Muscle of leg (tissue), 11 donors: ENCODE results near the gene CENATAC. TPM values are rescaled to one million over a fixed set of nuclear protein-coding genes. Genes with fewer than 3 reads are reported as not detected.

Experiments
- DNase-seq: peaks from one replicate; pipeline ENCODE4 v3.0.0; 2013
- H3K27ac ChIP-seq: one replicate; pipeline ENCODE4 v1.5.1; 2013; ENCODE audit warnings: mild to moderate bottlenecking, low read length, control low read depth
- H3K27me3 ChIP-seq: one replicate; pipeline ENCODE4 v1.6.1; 2013; ENCODE audit warnings: low read length; ENCODE audit not compliant: control insufficient read depth, insufficient read depth
- H3K36me3 ChIP-seq: one replicate; pipeline ENCODE4 v1.6.1; 2013; ENCODE audit warnings: low read length; ENCODE audit not compliant: control insufficient read depth, insufficient read depth
- H3K4me1 ChIP-seq: one replicate; pipeline ENCODE4 v1.6.1; 2013; ENCODE audit warnings: low read length; ENCODE audit not compliant: control insufficient read depth, insufficient read depth
- H3K4me3 ChIP-seq: one replicate; pipeline ENCODE4 v1.5.1; 2013; ENCODE audit warnings: low read length, control low read depth
- H3K9me3 ChIP-seq: replicated peaks from 2 replicates; pipeline ENCODE4 v1.6.1; 2013; ENCODE audit warnings: low read depth, low read length; ENCODE audit not compliant: control insufficient read depth
- WGBS: methylation state at CpG from one replicate; pipeline ENCODE4 v1.1.5; 2013; ENCODE audit warnings: missing lambda C conversion rate; ENCODE audit not compliant: insufficient coverage; 5-methylcytosine and 5-hydroxymethylcytosine counted together
- polyA plus RNA-seq, 8 donors: library from polyadenylated mRNA; unstranded; fragments of 120-200 nt; gene quantifications; one replicate each; pipeline versions ENCODE4 v1.2.1 to v1.2.3, GENCODE V29; 2013; ENCODE audit warnings: inconsistent platforms in 1 of 8, low replicate concordance in 1 of 8; ENCODE audit not compliant: insufficient read length in 8 of 8, insufficient read depth in 1 of 8
- total RNA-seq: library from RNA; stranded (reverse); fragments of 120-200 nt; gene quantifications from one replicate; pipeline ENCODE4 v1.2.4, GENCODE V29; 2013

CENATAC gene
- total and polyA plus RNA-seq, 9 donors, result 8.5 to 25.0 (median 12.5) TPM

GRCh38 chr11:119025541-119025940 is 27.6 kb downstream of the CENATAC start:
- Histone ChIP-seq H3K4me3 (no peak overlapping the region), H3K36me3 (peaks cover 72% of the 10 kb centered on the region), H3K27ac (no peak overlapping the region), H3K9me3 (no peaks in the 10 kb centered on the region), H3K27me3 (no peaks in the 10 kb centered on the region), H3K4me1 (peaks cover 20% of the 10 kb centered on the region)
- DNase-seq, result no peak
- 88% methylated on average over 5 of the region's 5 CpGs for WGBS

- peaks cover 67% of the 10 kb centered on the region for H3K36me3 ChIP-seq
- no peak for DNase-seq
- WGBS, result 75% methylated on average over 13 of the region's 16 CpGs
- peaks cover 22% of the 10 kb centered on the region for H3K4me1 ChIP-seq
- H3K9me3 ChIP-seq, result no peaks in the 10 kb centered on the region
- H3K27me3 ChIP-seq, result no peaks in the 10 kb centered on the region
- H3K4me3 ChIP-seq, result no peak overlapping the region
- H3K27ac ChIP-seq, result no peak overlapping the region
Measured at GRCh38 chr11:119025978-119026766, 28.2 kb downstream of the CENATAC start.

- no CpG with 5 or more reads among the region's 2 CpGs for WGBS
- Histone ChIP-seq H3K4me3 (no peak overlapping the region), H3K4me1 (peaks cover 22% of the 10 kb centered on the region), H3K27ac (no peak overlapping the region), H3K36me3 (peaks cover 59% of the 10 kb centered on the region), H3K27me3 (no peaks in the 10 kb centered on the region), H3K9me3 (no peaks in the 10 kb centered on the region)
- no peak for DNase-seq
Measured at GRCh38 chr11:119026970-119027369, 29.0 kb downstream of the CENATAC start.

GRCh38 chr11:119027561-119028345 is 29.8 kb downstream of the CENATAC start:
- H3K4me3 ChIP-seq, result no peak overlapping the region
- no peaks in the 10 kb centered on the region for H3K9me3 ChIP-seq
- no peak for DNase-seq
- H3K4me1 ChIP-seq, result peaks cover 22% of the 10 kb centered on the region
- H3K27me3 ChIP-seq, result no peaks in the 10 kb centered on the region
- no peak overlapping the region for H3K27ac ChIP-seq
- peaks cover 53% of the 10 kb centered on the region for H3K36me3 ChIP-seq
- 100% methylated on average over 5 of the region's 9 CpGs for WGBS

GRCh38 chr11:119028346-119029068 is 30.6 kb downstream of the CENATAC start:
- H3K4me1 ChIP-seq, result peaks cover 22% of the 10 kb centered on the region
- no peak overlapping the region for H3K27ac ChIP-seq
- 70% methylated on average over 8 of the region's 9 CpGs for WGBS
- no peaks in the 10 kb centered on the region for H3K9me3 ChIP-seq
- H3K27me3 ChIP-seq, result no peaks in the 10 kb centered on the region
- H3K4me3 ChIP-seq, result no peak overlapping the region
- peaks cover 46% of the 10 kb centered on the region for H3K36me3 ChIP-seq
- no peak for DNase-seq

GRCh38 chr11:119029069-119029339 is 31.1 kb downstream of the CENATAC start:
- Histone ChIP-seq H3K9me3 (no peaks in the 10 kb centered on the region), H3K27ac (no peak overlapping the region), H3K4me1 (peaks cover 22% of the 10 kb centered on the region), H3K36me3 (peaks cover 42% of the 10 kb centered on the region), H3K27me3 (no peaks in the 10 kb centered on the region), H3K4me3 (no peak overlapping the region)
- whole genome bisulfite sequencing, result 60% methylated on average over 1 of the region's 1 CpG
- no peak for DNase-seq

- WGBS, result 65% methylated on average over 5 of the region's 10 CpGs
- peak overlapping the region; percentile 7 for H3K27ac ChIP-seq
- peak; percentile 44 for DNase-seq
- peaks cover 22% of the 10 kb centered on the region for H3K4me1 ChIP-seq
- H3K27me3 ChIP-seq, result no peaks in the 10 kb centered on the region
- peak overlapping the region; percentile 73 for H3K4me3 ChIP-seq
- H3K36me3 ChIP-seq, result peaks cover 37% of the 10 kb centered on the region
- no peaks in the 10 kb centered on the region for H3K9me3 ChIP-seq
Measured at GRCh38 chr11:119029340-119030028, 31.5 kb downstream of the CENATAC start.

GRCh38 chr11:119030029-119030328 is 32.0 kb downstream of the CENATAC start:
- 2% methylated on average over 13 of the region's 13 CpGs for WGBS
- peaks cover 22% of the 10 kb centered on the region for H3K4me1 ChIP-seq
- peak overlapping the region; percentile 7 for H3K27ac ChIP-seq
- DNase-seq, result no peak
- peak overlapping the region; percentile 73 for H3K4me3 ChIP-seq
- H3K9me3 ChIP-seq, result no peaks in the 10 kb centered on the region
- no peaks in the 10 kb centered on the region for H3K27me3 ChIP-seq
- peaks cover 32% of the 10 kb centered on the region for H3K36me3 ChIP-seq

GRCh38 chr11:119030329-119031047 is 32.5 kb downstream of the CENATAC start, which contains the start of gene SLC37A4:
SLC37A4 (minus strand) TSS chr11:119030877.
- H3K27me3 ChIP-seq, result no peaks in the 10 kb centered on the region
- H3K27ac ChIP-seq, result peak within 1 kb of the TSS; percentile 7
- H3K4me1 ChIP-seq, result peaks cover 22% of the 10 kb centered on the region
- peaks cover 28% of the 10 kb centered on the region for H3K36me3 ChIP-seq
- H3K4me3 ChIP-seq, result peak within 1 kb of the TSS; percentile 73
- no peaks in the 10 kb centered on the region for H3K9me3 ChIP-seq
- DNase-seq, result peak; percentile 97
- WGBS, result under 1% methylated on average over 58 of the region's 67 CpGs
